ENCODE measurements around the gene KIAA0319L. TPM values are rescaled to one million over a fixed set of nuclear protein-coding genes. Genes with fewer than 3 reads are reported as not detected.

The KIAA0319L gene
- total and polyA plus RNA-seq, 11 donors: 21.0 to 108 (median 76.6) TPM

DNA sequence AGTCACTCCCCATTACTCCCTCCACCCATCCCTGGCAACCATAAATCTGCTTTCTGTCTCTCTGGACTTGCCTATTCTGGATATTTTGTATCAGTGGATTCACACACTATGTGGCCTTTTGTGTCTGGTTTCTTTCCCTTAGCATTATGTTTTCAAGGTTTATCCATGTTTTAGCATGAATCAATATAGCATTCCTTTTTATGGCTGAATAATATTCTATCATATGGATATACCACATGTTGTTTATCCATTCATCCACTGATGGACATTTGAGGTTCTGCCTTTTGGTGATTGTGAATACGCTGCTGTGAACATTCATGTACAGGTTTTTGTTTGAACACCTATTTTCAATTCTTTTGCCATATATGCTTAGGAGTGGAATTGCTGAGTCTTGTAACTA lies 148.3 kb downstream of the KIAA0319L start:
- no peak for DNase-seq
- peaks cover 0 to 5% (median 0%) of the 10 kb centered on the region in 12 donors for H3K9me3 ChIP-seq
- no peaks in the 10 kb centered on the region for H3K4me1 ChIP-seq
- no peak for TF ChIP-seq POLR2A (IDR thresholded peaks at IDR 0.05)
- TF ChIP-seq, protein P1, sequence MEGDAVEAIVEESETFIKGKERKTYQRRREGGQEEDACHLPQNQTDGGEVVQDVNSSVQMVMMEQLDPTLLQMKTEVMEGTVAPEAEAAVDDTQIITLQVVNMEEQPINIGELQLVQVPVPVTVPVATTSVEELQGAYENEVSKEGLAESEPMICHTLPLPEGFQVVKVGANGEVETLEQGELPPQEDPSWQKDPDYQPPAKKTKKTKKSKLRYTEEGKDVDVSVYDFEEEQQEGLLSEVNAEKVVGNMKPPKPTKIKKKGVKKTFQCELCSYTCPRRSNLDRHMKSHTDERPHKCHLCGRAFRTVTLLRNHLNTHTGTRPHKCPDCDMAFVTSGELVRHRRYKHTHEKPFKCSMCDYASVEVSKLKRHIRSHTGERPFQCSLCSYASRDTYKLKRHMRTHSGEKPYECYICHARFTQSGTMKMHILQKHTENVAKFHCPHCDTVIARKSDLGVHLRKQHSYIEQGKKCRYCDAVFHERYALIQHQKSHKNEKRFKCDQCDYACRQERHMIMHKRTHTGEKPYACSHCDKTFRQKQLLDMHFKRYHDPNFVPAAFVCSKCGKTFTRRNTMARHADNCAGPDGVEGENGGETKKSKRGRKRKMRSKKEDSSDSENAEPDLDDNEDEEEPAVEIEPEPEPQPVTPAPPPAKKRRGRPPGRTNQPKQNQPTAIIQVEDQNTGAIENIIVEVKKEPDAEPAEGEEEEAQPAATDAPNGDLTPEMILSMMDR (IDR thresholded peaks at IDR 0.05): no peak
- peaks cover 0 to 84% (median 70%) of the 10 kb centered on the region in 9 donors for H3K36me3 ChIP-seq
- H3K4me3 ChIP-seq: no peak overlapping the region
- H3K27ac ChIP-seq: no peak overlapping the region
- no peaks in the 10 kb centered on the region for H3K27me3 ChIP-seq
- intact Hi-C loops (cut with DNase I): loop anchor here in 1 of 10 donors (10.0 kb wide), 1 partner anchor 214 kb away; the partner anchor contains the start of gene SFPQ
- 93 to 100% (median 98%) methylated on average over 1 of the region's 1 CpG for WGBS, 4 donors
- ATAC-seq: no peak

DNA sequence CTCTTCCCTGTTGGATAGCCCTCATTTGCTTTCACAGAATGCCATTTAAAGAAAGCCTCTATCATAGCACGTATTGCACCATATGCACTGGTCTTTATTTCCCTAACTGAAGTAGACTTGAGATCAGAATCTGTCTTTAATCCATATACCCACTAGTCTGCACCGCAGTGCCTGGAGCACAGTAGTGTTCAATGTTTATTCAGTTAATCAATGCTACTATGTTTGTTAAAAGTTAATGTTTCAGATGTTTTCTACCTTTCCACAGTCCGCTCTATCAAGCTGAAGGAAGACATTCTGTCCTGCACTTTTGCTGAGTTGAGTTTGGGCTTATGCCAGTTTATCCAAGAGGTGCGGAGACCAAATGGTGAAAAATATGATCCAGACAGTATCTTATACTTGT lies 149.5 kb downstream of the KIAA0319L start:
- no peak for DNase-seq
- ATAC-seq: no peak
- Histone ChIP-seq H3K4me3 (no peak overlapping the region), H3K36me3 (peaks cover 0 to 91% (median 76%) of the 10 kb centered on the region in 9 donors), H3K4me1 (no peaks in the 10 kb centered on the region), H3K9me3 (peaks cover 0 to 5% (median 0%) of the 10 kb centered on the region in 12 donors), H3K27ac (no peak overlapping the region), H3K27me3 (no peaks in the 10 kb centered on the region)
- WGBS, 4 donors: 93 to 98% (median 96%) methylated on average over 4 of the region's 4 CpGs
- TF ChIP-seq POLR2A (IDR thresholded peaks at IDR 0.05): no peak
- TF ChIP-seq, protein P1 (IDR thresholded peaks at IDR 0.05): no peak
- intact Hi-C loops (cut with DNase I): loop anchor here in 1 of 10 donors (10.0 kb wide), 1 partner anchor 213 kb away; the partner anchor contains the start of gene SFPQ

DNA sequence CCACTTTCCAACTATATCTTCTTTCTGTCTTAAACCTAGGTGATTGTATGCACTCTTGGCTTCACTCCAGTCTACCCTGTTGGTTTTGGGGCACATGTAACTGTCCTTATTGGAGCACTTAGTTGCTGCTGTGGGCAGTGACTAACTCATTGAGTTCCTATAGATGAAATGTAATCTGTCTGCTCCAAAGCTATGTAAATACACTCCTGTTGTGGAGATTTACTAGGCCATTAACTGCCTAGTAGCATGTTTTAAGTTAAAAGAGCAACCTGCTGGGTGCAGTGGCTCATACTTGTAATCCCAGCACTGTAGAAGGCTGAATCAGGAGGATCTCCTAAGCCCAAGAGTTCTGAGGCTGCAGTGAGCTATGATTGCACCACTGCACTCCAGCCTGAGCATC lies 151.1 kb downstream of the KIAA0319L start:
- H3K27ac ChIP-seq: no peak overlapping the region
- DNase-seq (no peak), ATAC-seq (no peak)
- H3K4me3 ChIP-seq: no peak overlapping the region
- no peaks in the 10 kb centered on the region for H3K27me3 ChIP-seq
- TF ChIP-seq POLR2A (IDR thresholded peaks at IDR 0.05): no peak
- TF ChIP-seq, protein P1 (IDR thresholded peaks at IDR 0.05): no peak
- peaks cover 0 to 5% (median 0%) of the 10 kb centered on the region in 12 donors for H3K9me3 ChIP-seq
- no peaks in the 10 kb centered on the region for H3K4me1 ChIP-seq
- H3K36me3 ChIP-seq: peaks cover 0 to 98% (median 76%) of the 10 kb centered on the region in 9 donors
- intact Hi-C loops (cut with DNase I): loop anchor here in 1 of 10 donors (10.0 kb wide), 1 partner anchor 211 kb away; the partner anchor contains the start of gene SFPQ

DNA sequence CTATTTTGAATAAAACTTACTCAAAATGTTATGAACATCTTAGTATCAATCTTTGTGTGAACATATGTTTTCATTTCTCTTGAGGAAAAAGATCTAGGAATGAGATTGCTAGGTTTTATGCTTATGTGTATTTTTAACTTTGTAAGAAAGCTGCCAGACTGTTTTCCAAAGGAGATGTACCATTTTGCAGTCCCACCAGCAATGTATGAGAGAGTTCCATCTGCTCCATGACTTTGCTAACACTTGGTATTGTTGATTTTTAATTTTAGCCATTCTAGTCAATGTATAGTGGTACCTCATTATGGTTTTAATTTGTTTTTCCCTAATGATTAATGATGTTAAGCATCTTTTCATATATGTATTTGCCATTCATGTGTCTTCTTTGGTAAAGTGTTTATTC lies 156.2 kb downstream of the KIAA0319L start:
- Histone ChIP-seq H3K4me3 (no peak overlapping the region), H3K27me3 (no peaks in the 10 kb centered on the region), H3K4me1 (no peaks in the 10 kb centered on the region), H3K9me3 (peaks cover 0 to 4% (median 0%) of the 10 kb centered on the region in 12 donors), H3K36me3 (peaks cover 0 to 99% (median 80%) of the 10 kb centered on the region in 9 donors), H3K27ac (no peak overlapping the region)
- no peak for ATAC-seq
- DNase-seq: no peak
- intact Hi-C loops (cut with DNase I): loop anchor here in 1 of 10 donors (10.0 kb wide), 1 partner anchor 206 kb away; the partner anchor contains the start of gene SFPQ
- TF ChIP-seq POLR2A (IDR thresholded peaks at IDR 0.05): no peak
- TF ChIP-seq, protein P1 (IDR thresholded peaks at IDR 0.05): no peak
